ENCODE measurements around the gene KAZALD1. TPM values are rescaled to one million over a fixed set of nuclear protein-coding genes. Genes with fewer than 3 reads are reported as not detected.

The KAZALD1 gene
- total and polyA plus RNA-seq, 11 donors: 1.9 to 11.1 (median 7.4) TPM

DNA sequence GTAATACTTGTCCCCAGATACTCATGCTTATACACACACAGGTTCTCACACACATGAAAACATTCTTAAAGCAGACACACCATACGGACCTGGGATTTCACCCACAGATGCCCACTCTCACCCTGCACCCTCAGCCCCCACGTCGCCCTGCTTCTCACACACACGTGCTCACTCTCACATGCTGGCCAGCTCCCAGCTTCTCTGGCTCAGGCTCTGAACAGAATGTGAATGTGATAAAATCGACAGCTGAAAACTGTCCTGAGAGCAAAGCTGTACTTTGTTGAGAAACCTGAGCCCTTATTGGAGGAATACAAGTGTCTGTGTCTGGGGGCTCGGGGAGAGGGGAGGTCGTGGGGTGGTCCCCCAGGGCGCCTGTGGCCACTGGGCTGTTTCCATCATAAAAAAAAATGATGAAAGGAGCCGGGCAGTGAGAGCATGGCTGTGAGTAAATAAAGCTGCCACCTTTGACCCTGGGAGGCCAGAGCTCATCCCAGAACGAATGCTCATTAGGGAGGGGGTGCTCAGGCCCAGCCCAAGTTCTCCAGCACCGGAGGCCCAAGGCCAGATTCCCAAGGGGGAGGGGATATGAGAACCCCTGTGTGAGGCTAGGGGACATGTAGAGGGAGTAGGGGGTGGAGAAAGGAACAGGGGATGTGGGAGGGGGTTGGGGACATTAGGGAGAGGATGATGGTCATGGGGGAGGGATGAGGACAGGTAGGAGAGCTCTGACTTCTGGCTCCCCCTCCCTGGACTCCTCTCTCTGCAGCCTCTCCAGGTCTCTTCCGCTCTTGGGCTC, 51.2 kb downstream of the KAZALD1 start:
- Histone ChIP-seq H3K27ac (no peak overlapping the region), H3K36me3 (no peaks in the 10 kb centered on the region), H3K4me3 (no peak overlapping the region), H3K27me3 (peaks cover 0 to 77% (median 10%) of the 10 kb centered on the region in 9 donors), H3K9me3 (no peaks in the 10 kb centered on the region), H3K4me1 (no peaks in the 10 kb centered on the region)
- WGBS, 4 donors: 20 to 27% (median 21%) methylated on average over 12 of the region's 12 CpGs
- ATAC-seq (no peak), DNase-seq (no peak)
- intact Hi-C loops (cut with DNase I): no loop called here
- TF ChIP-seq, protein P1, sequence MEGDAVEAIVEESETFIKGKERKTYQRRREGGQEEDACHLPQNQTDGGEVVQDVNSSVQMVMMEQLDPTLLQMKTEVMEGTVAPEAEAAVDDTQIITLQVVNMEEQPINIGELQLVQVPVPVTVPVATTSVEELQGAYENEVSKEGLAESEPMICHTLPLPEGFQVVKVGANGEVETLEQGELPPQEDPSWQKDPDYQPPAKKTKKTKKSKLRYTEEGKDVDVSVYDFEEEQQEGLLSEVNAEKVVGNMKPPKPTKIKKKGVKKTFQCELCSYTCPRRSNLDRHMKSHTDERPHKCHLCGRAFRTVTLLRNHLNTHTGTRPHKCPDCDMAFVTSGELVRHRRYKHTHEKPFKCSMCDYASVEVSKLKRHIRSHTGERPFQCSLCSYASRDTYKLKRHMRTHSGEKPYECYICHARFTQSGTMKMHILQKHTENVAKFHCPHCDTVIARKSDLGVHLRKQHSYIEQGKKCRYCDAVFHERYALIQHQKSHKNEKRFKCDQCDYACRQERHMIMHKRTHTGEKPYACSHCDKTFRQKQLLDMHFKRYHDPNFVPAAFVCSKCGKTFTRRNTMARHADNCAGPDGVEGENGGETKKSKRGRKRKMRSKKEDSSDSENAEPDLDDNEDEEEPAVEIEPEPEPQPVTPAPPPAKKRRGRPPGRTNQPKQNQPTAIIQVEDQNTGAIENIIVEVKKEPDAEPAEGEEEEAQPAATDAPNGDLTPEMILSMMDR (IDR thresholded peaks at IDR 0.05): no peak
- no peak for TF ChIP-seq POLR2A (IDR thresholded peaks at IDR 0.05)

DNA sequence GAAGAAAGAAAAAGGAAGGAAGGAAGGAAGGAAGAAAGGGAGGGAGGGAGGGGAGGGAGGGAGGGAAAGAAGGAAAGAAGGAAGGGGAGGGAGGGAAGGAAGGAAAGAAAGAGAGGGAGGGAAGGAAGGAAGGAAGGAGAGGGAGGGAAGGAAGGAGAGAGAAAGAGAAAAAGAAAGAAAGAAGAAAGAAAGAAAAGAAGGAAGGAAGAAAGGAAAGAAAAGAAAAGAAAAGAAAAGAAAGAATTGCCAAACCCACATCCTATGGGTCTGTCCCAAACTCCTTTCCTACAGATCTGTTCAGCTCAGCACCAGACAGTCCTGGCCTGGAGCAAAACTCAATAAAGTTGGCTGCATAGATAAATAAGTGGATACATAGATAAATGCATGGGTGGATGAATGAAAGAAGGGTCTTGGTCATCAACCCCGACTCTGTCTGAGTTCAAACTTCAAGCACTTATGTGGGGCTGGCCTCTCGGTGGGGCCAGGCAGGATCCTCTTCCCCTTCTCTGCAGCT, 52.2 kb downstream of the KAZALD1 start:
- H3K27me3 ChIP-seq: peaks cover 0 to 78% (median 13%) of the 10 kb centered on the region in 9 donors

DNA sequence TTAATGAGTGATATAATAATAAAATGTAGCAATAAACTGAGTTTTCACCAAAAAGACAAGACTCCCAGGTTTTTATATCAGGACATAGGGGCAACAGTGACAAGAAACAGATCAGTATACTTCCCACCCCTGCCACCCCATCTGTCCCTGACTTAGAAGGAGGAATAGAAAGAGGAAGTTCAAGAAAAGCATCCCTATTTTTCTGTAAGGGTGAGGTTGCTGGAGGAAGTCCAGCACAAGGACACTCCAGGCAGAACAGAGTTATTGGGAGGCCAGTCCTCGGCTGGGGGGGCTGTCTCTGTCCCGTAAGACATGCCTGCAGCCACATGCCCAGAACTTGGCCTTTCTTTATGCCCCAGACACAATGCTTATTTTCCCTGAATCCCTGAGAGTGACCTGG, 52.9 kb downstream of the KAZALD1 start:
- Histone ChIP-seq H3K4me1 (no peaks in the 10 kb centered on the region), H3K27ac (no peak overlapping the region), H3K27me3 (peaks cover 0 to 78% (median 14%) of the 10 kb centered on the region in 9 donors), H3K36me3 (no peaks in the 10 kb centered on the region), H3K4me3 (no peak overlapping the region), H3K9me3 (no peaks in the 10 kb centered on the region)
- DNase-seq (no peak), ATAC-seq (no peak)
- intact Hi-C loops (cut with DNase I): no loop called here
- WGBS, 4 donors: 41 to 52% (median 48%) methylated on average over 2 of the region's 2 CpGs
- TF ChIP-seq, protein P1 (IDR thresholded peaks at IDR 0.05): no peak
- TF ChIP-seq POLR2A (IDR thresholded peaks at IDR 0.05): no peak

More for the DNA sequence above, 52.2 kb downstream of the KAZALD1 start:
- intact Hi-C loops (cut with DNase I): no loop called here
- no peak for TF ChIP-seq POLR2A (IDR thresholded peaks at IDR 0.05)
- TF ChIP-seq, protein P1 (IDR thresholded peaks at IDR 0.05): no peak
- Histone ChIP-seq H3K4me3 (no peak overlapping the region), H3K9me3 (no peaks in the 10 kb centered on the region), H3K27ac (no peak overlapping the region), H3K36me3 (no peaks in the 10 kb centered on the region), H3K4me1 (no peaks in the 10 kb centered on the region)
- DNase-seq (no peak), ATAC-seq (no peak)
- 68 to 83% (median 74%) methylated on average over 2 of the region's 2 CpGs for WGBS, 4 donors

Other genes with a start within 250 kb of the KAZALD1 start
- gene SLF2, start 149.0 kb upstream of the KAZALD1 start, total RNA-seq: 10 to 100 TPM in 8 of 9 donors, 1 to 10 TPM in 1; 9.2 to 26.9 (median 17.9) TPM
- 10 to 100 TPM in 1 of 2 donors, 1 to 10 TPM in 1; 7.5 to 11.0 TPM for gene SLF2, start 149.0 kb upstream of the KAZALD1 start, polyA plus RNA-seq
- 1 to 10 TPM in 5 of 9 donors, under 1 TPM in 4; 0.53 to 1.8 (median 1.1) TPM for gene SEMA4G, start 92.5 kb upstream of the KAZALD1 start, total RNA-seq
- gene SEMA4G, start 92.5 kb upstream of the KAZALD1 start, polyA plus RNA-seq: under 1 TPM; 0.22 to 0.88 TPM
- 100 to 1,000 TPM in 1 of 9 donors, 10 to 100 TPM in 8; 44.8 to 108 (median 55.9) TPM for gene MRPL43, start 74.5 kb upstream of the KAZALD1 start, total RNA-seq
- gene MRPL43, start 74.5 kb upstream of the KAZALD1 start, polyA plus RNA-seq: 100 to 1,000 TPM in 1 of 2 donors, 10 to 100 TPM in 1; 82.2 to 113 TPM
- 1 to 10 TPM; 4.7 to 7.6 (median 5.8) TPM for gene TWNK, start 74.4 kb upstream of the KAZALD1 start, total RNA-seq
- 1 to 10 TPM; 4.8 to 9.5 TPM for gene TWNK, start 74.4 kb upstream of the KAZALD1 start, polyA plus RNA-seq
- 10 to 100 TPM; 33.7 to 93.0 (median 40.6) TPM for gene LZTS2, start 62.2 kb upstream of the KAZALD1 start, total RNA-seq
- gene LZTS2, start 62.2 kb upstream of the KAZALD1 start, polyA plus RNA-seq: 10 to 100 TPM; 45.5 to 61.9 TPM
- under 1 TPM in 8 of 9 donors, not detected in 1; 0.09 to 0.97 (median 0.35) TPM for gene PDZD7, start 30.9 kb upstream of the KAZALD1 start, total RNA-seq
- under 1 TPM; 0.15 to 0.27 TPM for gene PDZD7, start 30.9 kb upstream of the KAZALD1 start, polyA plus RNA-seq
- 10 to 100 TPM; 12.1 to 37.4 (median 17.8) TPM for gene SFXN3, start 30.8 kb upstream of the KAZALD1 start, total RNA-seq
- 10 to 100 TPM; 11.7 to 23.5 TPM for gene SFXN3, start 30.8 kb upstream of the KAZALD1 start, polyA plus RNA-seq
- gene TLX1, start 69.3 kb downstream of the KAZALD1 start, total RNA-seq: under 1 TPM in 6 of 9 donors, not detected in 3; 0.15 to 0.94 (median 0.20) TPM
- under 1 TPM; 0.08 to 0.15 TPM for gene TLX1, start 69.3 kb downstream of the KAZALD1 start, polyA plus RNA-seq
- under 1 TPM in 1 of 9 donors, not detected in 8; 0.08 TPM for gene LBX1, start 167.5 kb downstream of the KAZALD1 start, total RNA-seq
- not detected for gene LBX1, start 167.5 kb downstream of the KAZALD1 start, polyA plus RNA-seq